ENCODE data around the gene CCDC27.
"Not testable (repeated sequence)": the region's sequence is repeated elsewhere in the genome, so short reads cannot be mapped to it uniquely, and the experiment has no call there.

DNA sequence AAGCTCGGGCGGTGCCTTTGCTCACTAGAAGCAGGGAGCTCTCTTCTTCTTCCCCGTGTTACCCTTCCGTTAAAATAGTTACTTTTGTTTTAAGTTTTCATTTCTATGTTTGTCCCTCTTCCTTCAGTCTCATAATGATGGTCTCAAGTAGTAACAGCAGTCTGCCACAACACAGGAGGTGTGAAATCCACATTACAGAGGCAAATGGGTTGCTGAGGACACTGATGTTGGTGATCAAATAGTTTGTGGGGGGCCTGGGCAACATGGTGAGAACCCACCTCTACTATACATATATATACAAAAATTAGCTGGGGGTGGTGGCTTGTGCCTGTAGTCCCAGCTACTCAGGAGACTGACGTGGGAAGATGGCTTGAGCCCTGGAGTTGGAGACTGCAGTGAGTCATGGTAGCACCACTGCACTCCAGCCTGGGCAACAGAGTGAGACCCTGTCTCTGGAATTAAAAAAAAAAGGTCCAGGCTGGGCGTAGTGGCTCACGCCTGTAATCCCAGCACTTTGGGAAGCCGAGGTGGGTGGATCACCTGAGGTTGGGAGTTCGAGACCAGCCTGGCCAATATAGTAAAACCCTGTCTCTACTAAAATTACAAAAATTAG lies 58.0 kb downstream of the CCDC27 start:
- TF ChIP-seq, protein P1, sequence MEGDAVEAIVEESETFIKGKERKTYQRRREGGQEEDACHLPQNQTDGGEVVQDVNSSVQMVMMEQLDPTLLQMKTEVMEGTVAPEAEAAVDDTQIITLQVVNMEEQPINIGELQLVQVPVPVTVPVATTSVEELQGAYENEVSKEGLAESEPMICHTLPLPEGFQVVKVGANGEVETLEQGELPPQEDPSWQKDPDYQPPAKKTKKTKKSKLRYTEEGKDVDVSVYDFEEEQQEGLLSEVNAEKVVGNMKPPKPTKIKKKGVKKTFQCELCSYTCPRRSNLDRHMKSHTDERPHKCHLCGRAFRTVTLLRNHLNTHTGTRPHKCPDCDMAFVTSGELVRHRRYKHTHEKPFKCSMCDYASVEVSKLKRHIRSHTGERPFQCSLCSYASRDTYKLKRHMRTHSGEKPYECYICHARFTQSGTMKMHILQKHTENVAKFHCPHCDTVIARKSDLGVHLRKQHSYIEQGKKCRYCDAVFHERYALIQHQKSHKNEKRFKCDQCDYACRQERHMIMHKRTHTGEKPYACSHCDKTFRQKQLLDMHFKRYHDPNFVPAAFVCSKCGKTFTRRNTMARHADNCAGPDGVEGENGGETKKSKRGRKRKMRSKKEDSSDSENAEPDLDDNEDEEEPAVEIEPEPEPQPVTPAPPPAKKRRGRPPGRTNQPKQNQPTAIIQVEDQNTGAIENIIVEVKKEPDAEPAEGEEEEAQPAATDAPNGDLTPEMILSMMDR (IDR thresholded peaks at IDR 0.05), result not testable (repeated sequence)
- not testable (repeated sequence) for TF ChIP-seq POLR2A, POLR2AphosphoS5 (IDR thresholded peaks at IDR 0.05)

All from sigmoid colon (tissue), 4 donors.